HEK293 (cell line): ENCODE results near the gene JAKMIP1.
A peak's percentile ranks its signal among the peaks of the same experiment; 100 is the strongest.
"Not testable (repeated sequence)": the region's sequence is repeated elsewhere in the genome, so short reads cannot be mapped to it uniquely, and the experiment has no call there.

Source experiments
- CTCF ChIA-PET: fragments of 350-600 bp; formaldehyde crosslinking; extraction: SDS; loops from one replicate; lab custom pipeline; 2021; ENCODE audit warnings: antibody characterized with exemption; lab: Yijun Ruan, JAX
- POLR2A ChIA-PET: fragments of 300-600 bp; formaldehyde crosslinking; extraction: SDS; loops from one replicate; lab custom pipeline; 2020; ENCODE audit warnings: antibody characterized with exemption, inconsistent platforms; lab: Yijun Ruan, JAX
- H3K27ac ChIP-seq: fragments of 200-500 bp; sonication (Bioruptor generic); 2 replicates; pipeline ENCODE4 v1.5.1; 2014; ENCODE audit warnings: low read depth, low read length, control low read depth, inconsistent platforms; ENCODE audit errors: extremely low read depth
- H3K36me3 ChIP-seq, 2 experiments: fragments of 200-500 bp in 1 of 2; sonication (Bioruptor generic) in 1 of 2; 1 replicate in 1 of 2; 2 replicates in 1 of 2; pipeline ENCODE4 v1.5.1; 2014 to 2017; ENCODE audit warnings: inconsistent platforms in 2 of 2, low read length in 2 of 2; ENCODE audit not compliant: control insufficient read depth in 2 of 2, insufficient read depth in 1 of 2
- H3K4me1 ChIP-seq: fragments of 200-500 bp; sonication (Bioruptor generic); 2 replicates; pipeline ENCODE4 v1.5.1; 2014; ENCODE audit warnings: mild to moderate bottlenecking, low read length, inconsistent platforms; ENCODE audit not compliant: control insufficient read depth, insufficient read depth
- H3K4me3 ChIP-seq: 2 replicates; pipeline ENCODE4 v1.5.1; 2011; ENCODE audit warnings: low read depth, mild to moderate bottlenecking, control low read depth, low read length, moderate library complexity
- H3K9me3 ChIP-seq: fragments of 200-500 bp; sonication (Bioruptor generic); 2 replicates; pipeline ENCODE4 v1.5.1; 2014; ENCODE audit warnings: low read depth, low read length, inconsistent platforms; ENCODE audit not compliant: control insufficient read depth, insufficient read depth
- CTCF ChIP-seq: fragments of 450-650 bp; formaldehyde crosslinking; IDR thresholded peaks from 2 replicates; pipeline ENCODE4 v1.5.1; 2016; ENCODE audit warnings: missing biosample characterization, missing genetic modification characterization
- EGR2 ChIP-seq: fragments of 450-650 bp; formaldehyde crosslinking; IDR thresholded peaks from 2 replicates; pipeline ENCODE4 v1.5.1; 2016; ENCODE audit warnings: low read depth, missing biosample characterization, missing genetic modification characterization
- HIC1 ChIP-seq: fragments of 450-650 bp; formaldehyde crosslinking; IDR thresholded peaks from 2 replicates; pipeline ENCODE4 v1.5.1; 2016; ENCODE audit warnings: missing biosample characterization, missing genetic modification characterization
- PRDM1 ChIP-seq: fragments of 450-650 bp; formaldehyde crosslinking; IDR thresholded peaks from 2 replicates; pipeline ENCODE4; 2016; ENCODE audit warnings: missing biosample characterization, missing genetic modification characterization
- SETDB1 ChIP-seq: IDR thresholded peaks from one replicate; pipeline ENCODE4 v1.6.1; 2017; ENCODE audit warnings: mild to moderate bottlenecking, low read length, moderate library complexity, mixed read lengths; ENCODE audit not compliant: insufficient read length
- SP3 ChIP-seq: fragments of 450-650 bp; formaldehyde crosslinking; IDR thresholded peaks from 2 replicates; pipeline ENCODE4 v1.5.1; 2016; ENCODE audit warnings: missing biosample characterization, missing genetic modification characterization
- YY2 ChIP-seq: fragments of 450-650 bp; formaldehyde crosslinking; IDR thresholded peaks from 2 replicates; pipeline ENCODE4 v1.5.1; 2016; ENCODE audit warnings: missing biosample characterization, missing genetic modification characterization
- ZBTB17 ChIP-seq: fragments of 450-650 bp; formaldehyde crosslinking; IDR thresholded peaks from 2 replicates; pipeline ENCODE4 v1.5.1; 2016; ENCODE audit warnings: missing biosample characterization, missing genetic modification characterization
- ZFP69B ChIP-seq: fragments of 450-650 bp; formaldehyde crosslinking; IDR thresholded peaks from 2 replicates; pipeline ENCODE4 v1.5.1; 2016; ENCODE audit warnings: missing biosample characterization, missing genetic modification characterization
- ZNF140 ChIP-seq: fragments of 450-650 bp; formaldehyde crosslinking; IDR thresholded peaks from 2 replicates; pipeline ENCODE4 v1.5.1; 2016; ENCODE audit warnings: missing biosample characterization, missing genetic modification characterization
- ZNF146 ChIP-seq: fragments of 450-650 bp; formaldehyde crosslinking; IDR thresholded peaks from 2 replicates; pipeline ENCODE4 v1.5.1; 2016; ENCODE audit warnings: missing biosample characterization, missing genetic modification characterization
- ZNF155 ChIP-seq: fragments of 450-650 bp; formaldehyde crosslinking; IDR thresholded peaks from 2 replicates; pipeline ENCODE4 v1.5.1; 2016; ENCODE audit warnings: missing biosample characterization, missing genetic modification characterization
- ZNF19 ChIP-seq: fragments of 450-650 bp; formaldehyde crosslinking; IDR thresholded peaks from 2 replicates; pipeline ENCODE4; 2016; ENCODE audit warnings: missing biosample characterization, missing genetic modification characterization, low read depth
- ZNF223 ChIP-seq: fragments of 450-650 bp; formaldehyde crosslinking; IDR thresholded peaks from 2 replicates; pipeline ENCODE4 v1.5.1; 2016; ENCODE audit warnings: missing biosample characterization, missing genetic modification characterization
- ZNF23 ChIP-seq: fragments of 450-650 bp; formaldehyde crosslinking; IDR thresholded peaks from 2 replicates; pipeline ENCODE4 v1.5.1; 2016; ENCODE audit warnings: missing biosample characterization, missing genetic modification characterization, borderline replicate concordance
- ZNF350 ChIP-seq: fragments of 450-650 bp; formaldehyde crosslinking; IDR thresholded peaks from 2 replicates; pipeline ENCODE4 v1.5.0; 2017; ENCODE audit warnings: missing biosample characterization, mild to moderate bottlenecking, missing genetic modification characterization
- ZNF510 ChIP-seq: fragments of 450-650 bp; formaldehyde crosslinking; IDR thresholded peaks from 2 replicates; pipeline ENCODE4 v1.5.1; 2018; ENCODE audit warnings: mild to moderate bottlenecking, missing genetic modification characterization, missing biosample characterization; ENCODE audit not compliant: insufficient replicate concordance
- ZNF513 ChIP-seq: fragments of 450-650 bp; IDR thresholded peaks from 2 replicates; pipeline ENCODE4 v1.5.1; 2018; ENCODE audit warnings: missing biosample characterization, missing genetic modification characterization
- ZNF585B ChIP-seq: fragments of 450-650 bp; formaldehyde crosslinking; IDR thresholded peaks from 2 replicates; pipeline ENCODE4 v1.5.1; 2016; ENCODE audit warnings: missing biosample characterization, missing genetic modification characterization
- ZNF623 ChIP-seq: fragments of 450-650 bp; formaldehyde crosslinking; IDR thresholded peaks from 2 replicates; pipeline ENCODE4 v1.5.1; 2016; ENCODE audit warnings: missing biosample characterization, missing genetic modification characterization
- ZNF624 ChIP-seq: fragments of 450-650 bp; formaldehyde crosslinking; IDR thresholded peaks from 2 replicates; pipeline ENCODE4 v1.5.1; 2017; ENCODE audit warnings: missing biosample characterization, missing genetic modification characterization
- ZNF626 ChIP-seq: fragments of 450-650 bp; sonication (Bioruptor Pico); formaldehyde crosslinking; IDR thresholded peaks from 2 replicates; pipeline ENCODE4 v1.5.1; 2018; ENCODE audit warnings: missing biosample characterization, missing genetic modification characterization, inconsistent platforms
- ZNF664 ChIP-seq: fragments of 450-650 bp; formaldehyde crosslinking; IDR thresholded peaks from 2 replicates; pipeline ENCODE4 v1.5.1; 2016; ENCODE audit warnings: missing biosample characterization, missing genetic modification characterization
- ZNF791 ChIP-seq: fragments of 450-650 bp; formaldehyde crosslinking; IDR thresholded peaks from 2 replicates; pipeline ENCODE4 v1.5.1; 2016; ENCODE audit warnings: missing biosample characterization, missing genetic modification characterization
- ZNF792 ChIP-seq: fragments of 450-650 bp; formaldehyde crosslinking; IDR thresholded peaks from 2 replicates; pipeline ENCODE4 v1.5.1; 2016; ENCODE audit warnings: missing biosample characterization, missing genetic modification characterization

JAKMIP1 gene

GRCh38 chr4:6005175-6005574 lies 195.2 kb downstream of the JAKMIP1 start:
- Histone ChIP-seq H3K4me3 (no peak overlapping the region), H3K9me3 (no peaks in the 10 kb centered on the region), H3K4me1 (no peaks in the 10 kb centered on the region), H3K27ac (no peak overlapping the region), H3K36me3 (no peaks in the 10 kb centered on the region)
- CTCF ChIA-PET, result interaction anchor here (0.9 to 1.4 kb wide), 2 partner anchors 83 to 84 kb away, joined by 5 to 9 read pairs; no protein-coding TSS in a partner anchor
- no peak for TF ChIP-seq ZNF623 (tag by site-specific recombination)
- TF ChIP-seq ZNF23, result no peak
- no peak for TF ChIP-seq ZNF624
- no peak for TF ChIP-seq ZNF223 (tag by site-specific recombination)
- POLR2A ChIA-PET, result no interaction called here

GRCh38 chr4:6003485-6003884 lies 196.9 kb downstream of the JAKMIP1 start:
- H3K4me3 ChIP-seq, H3K36me3 ChIP-seq, H3K9me3 ChIP-seq, H3K27ac ChIP-seq, H3K4me1 ChIP-seq, POLR2A ChIA-PET: not testable (repeated sequence)
- CTCF ChIA-PET, result interaction anchor here (1.0 kb wide), 1 partner anchor 84 kb away, joined by 3 read pairs; no protein-coding TSS in a partner anchor
- peak; percentile 80 for TF ChIP-seq ZNF513 (tag by site-specific recombination)

GRCh38 chr4:6002926-6003325 lies 197.4 kb downstream of the JAKMIP1 start:
- no peaks in the 10 kb centered on the region for H3K9me3 ChIP-seq
- H3K4me1 ChIP-seq, result no peaks in the 10 kb centered on the region
- ChIA-PET CTCF (interaction anchor here (1.0 to 1.1 kb wide), 2 partner anchors 16 to 85 kb away, joined by 3 read pairs; partner anchors contain the start of gene C4orf50), POLR2A (no interaction called here)
- TF ChIP-seq PRDM1 (tag by site-specific recombination), result no peak
- TF ChIP-seq ZNF155 (tag by site-specific recombination), result no peak
- no peak for TF ChIP-seq ZNF626
- TF ChIP-seq SETDB1, result no peak
- TF ChIP-seq ZNF19, result no peak
- no peak for TF ChIP-seq ZNF664 (tag by site-specific recombination)
- no peak for TF ChIP-seq CTCF
- TF ChIP-seq ZNF585B, result no peak
- no peak for TF ChIP-seq EGR2 (tag by site-specific recombination)
- no peak for TF ChIP-seq ZNF792 (tag by site-specific recombination)
- no peak for TF ChIP-seq ZFP69B
- TF ChIP-seq ZNF791 (tag by site-specific recombination), result no peak
- TF ChIP-seq YY2 (tag by site-specific recombination), result no peak
- no peak for TF ChIP-seq ZNF146 (tag by site-specific recombination)
- TF ChIP-seq ZNF140 (tag by site-specific recombination), result no peak
- TF ChIP-seq ZNF350 (tag by site-specific recombination), result no peak
- TF ChIP-seq HIC1 (tag by site-specific recombination), result no peak
- TF ChIP-seq SP3 (tag by site-specific recombination), result no peak
- TF ChIP-seq ZNF510 (tag by site-specific recombination), result no peak
- TF ChIP-seq ZBTB17, result no peak
- no peaks in the 10 kb centered on the region for H3K36me3 ChIP-seq
- no peak overlapping the region for H3K4me3 ChIP-seq
- no peak overlapping the region for H3K27ac ChIP-seq
